Loucy (cell line): ENCODE results near the gene ARHGAP27.
"Not testable (repeated sequence)": the region's sequence is repeated elsewhere in the genome, so short reads cannot be mapped to it uniquely, and the experiment has no call there.

ENCODE experiments used
- H2AFZ ChIP-seq: fragments of 200-600 bp; sonication (generic); 2 replicates; pipeline ENCODE4 v1.6.0; 2016; ENCODE audit warnings: antibody characterized with exemption, mild to moderate bottlenecking, low read length, moderate library complexity
- H3F3A ChIP-seq: fragments of 200-600 bp; 2 replicates; pipeline ENCODE4 v1.6.0; 2016; ENCODE audit warnings: antibody characterized with exemption, low read depth, mild to moderate bottlenecking
- H3K27me3 ChIP-seq: fragments of 200-600 bp; sonication (generic); 2 replicates; pipeline ENCODE4 v1.6.1; 2014; ENCODE audit warnings: low read length, mild to moderate bottlenecking; ENCODE audit not compliant: insufficient read depth, poor library complexity, severe bottlenecking
- H3K36me3 ChIP-seq: fragments of 200-600 bp; sonication (generic); 2 replicates; pipeline ENCODE4 v1.6.1; 2016; ENCODE audit warnings: low read length; ENCODE audit not compliant: insufficient read depth
- H3K4me1 ChIP-seq: fragments of 200-600 bp; sonication (generic); 2 replicates; pipeline ENCODE4 v1.5.1; 2014; ENCODE audit warnings: low read length, mild to moderate bottlenecking; ENCODE audit not compliant: insufficient read depth, poor library complexity, severe bottlenecking
- H3K4me2 ChIP-seq: fragments of 200-600 bp; sonication (generic); 2 replicates; pipeline ENCODE4 v1.6.0; 2014; ENCODE audit warnings: antibody characterized with exemption, low read length, low read depth, mild to moderate bottlenecking; ENCODE audit not compliant: poor library complexity, severe bottlenecking
- H3K4me3 ChIP-seq: fragments of 200-600 bp; sonication (generic); 2 replicates; pipeline ENCODE4 v1.5.1; 2014; ENCODE audit warnings: low read length, mild to moderate bottlenecking, mixed read lengths; ENCODE audit not compliant: poor library complexity, severe bottlenecking
- H3K79me2 ChIP-seq: fragments of 200-600 bp; sonication (generic); 2 replicates; pipeline ENCODE4 v1.6.1; 2014; ENCODE audit warnings: low read length; ENCODE audit not compliant: insufficient read depth
- H3K9ac ChIP-seq: fragments of 200-600 bp; sonication (generic); 2 replicates; pipeline ENCODE4 v1.6.0; 2014; ENCODE audit warnings: mild to moderate bottlenecking, low read depth, low read length, moderate library complexity; ENCODE audit not compliant: poor library complexity, severe bottlenecking
- H3K9me2 ChIP-seq: fragments of 200-600 bp; sonication (generic); replicated peaks from 2 replicates; pipeline ENCODE4 v1.6.1; 2016; ENCODE audit warnings: low read depth, low read length, mixed read lengths
- H3K9me3 ChIP-seq: fragments of 200-600 bp; sonication (generic); 2 replicates; pipeline ENCODE4 v1.6.1; 2014; ENCODE audit warnings: mild to moderate bottlenecking, antibody characterized with exemption, low read length, low read depth; ENCODE audit not compliant: insufficient read depth
- H4K20me1 ChIP-seq: fragments of 200-600 bp; sonication (generic); 2 replicates; pipeline ENCODE4 v1.6.0; 2014; ENCODE audit warnings: antibody characterized with exemption, low read length, mild to moderate bottlenecking; ENCODE audit not compliant: insufficient read depth, poor library complexity, severe bottlenecking

Gene ARHGAP27

GRCh38 chr17:45446872-45447625 is 14.4 kb upstream of the ARHGAP27 start:
- not testable (repeated sequence) for H3K4me2 ChIP-seq, H3K9me2 ChIP-seq

GRCh38 chr17:45445901-45446743 is 13.5 kb upstream of the ARHGAP27 start:
- peak overlapping the region; percentile 74 for H3K4me2 ChIP-seq

More at GRCh38 chr17:45446872-45447625, 14.4 kb upstream of the ARHGAP27 start:
- H3K27me3 ChIP-seq, H3K9ac ChIP-seq, H3K9me3 ChIP-seq, H3K36me3 ChIP-seq, H4K20me1 ChIP-seq, H3F3A ChIP-seq, H2AFZ ChIP-seq, H3K79me2 ChIP-seq, H3K4me3 ChIP-seq: not testable (repeated sequence)
- peaks cover 14% of the 10 kb centered on the region for H3K4me1 ChIP-seq

GRCh38 chr17:45444856-45445820 is 12.5 kb upstream of the ARHGAP27 start:
- H3F3A ChIP-seq, H3K79me2 ChIP-seq, H4K20me1 ChIP-seq, H3K9me2 ChIP-seq, H3K4me3 ChIP-seq, H3K9me3 ChIP-seq, H3K36me3 ChIP-seq, H3K27me3 ChIP-seq, H3K9ac ChIP-seq, H2AFZ ChIP-seq: not testable (repeated sequence)
- H3K4me2 ChIP-seq, result peak overlapping the region; percentile 74
- peaks cover 27% of the 10 kb centered on the region for H3K4me1 ChIP-seq

More at GRCh38 chr17:45445901-45446743, 13.5 kb upstream of the ARHGAP27 start:
- H3K9me3 ChIP-seq, H3K9me2 ChIP-seq, H2AFZ ChIP-seq, H3K27me3 ChIP-seq, H4K20me1 ChIP-seq, H3K36me3 ChIP-seq, H3K79me2 ChIP-seq, H3F3A ChIP-seq: not testable (repeated sequence)
- Histone ChIP-seq H3K9ac (peak overlapping the region; percentile 46), H3K4me1 (peaks cover 17% of the 10 kb centered on the region), H3K4me3 (peak overlapping the region; percentile 49)

GRCh38 chr17:45444301-45444700 is 11.6 kb upstream of the ARHGAP27 start:
- peaks cover 28% of the 10 kb centered on the region for H3K4me1 ChIP-seq
- H3K9me2 ChIP-seq, H2AFZ ChIP-seq, H3K36me3 ChIP-seq, H3K9ac ChIP-seq, H3K79me2 ChIP-seq, H3K4me3 ChIP-seq, H3K4me2 ChIP-seq, H4K20me1 ChIP-seq, H3K9me3 ChIP-seq, H3K27me3 ChIP-seq, H3F3A ChIP-seq: not testable (repeated sequence)

- not testable (repeated sequence) for H3K4me3 ChIP-seq, H2AFZ ChIP-seq, H4K20me1 ChIP-seq, H3K36me3 ChIP-seq, H3K9me3 ChIP-seq, H3K9me2 ChIP-seq, H3K9ac ChIP-seq, H3K79me2 ChIP-seq, H3K27me3 ChIP-seq, H3K4me2 ChIP-seq, H3F3A ChIP-seq
- peaks cover 28% of the 10 kb centered on the region for H3K4me1 ChIP-seq
Observed at GRCh38 chr17:45443371-45444260, 10.9 kb upstream of the ARHGAP27 start.
